ENCODE results near the gene CARMIL1. TPM values are rescaled to one million over a fixed set of nuclear protein-coding genes. Genes with fewer than 3 reads are reported as not detected.

The CARMIL1 gene
- total RNA-seq, 1 donor from 2014 or later, result 86.3 TPM

DNA sequence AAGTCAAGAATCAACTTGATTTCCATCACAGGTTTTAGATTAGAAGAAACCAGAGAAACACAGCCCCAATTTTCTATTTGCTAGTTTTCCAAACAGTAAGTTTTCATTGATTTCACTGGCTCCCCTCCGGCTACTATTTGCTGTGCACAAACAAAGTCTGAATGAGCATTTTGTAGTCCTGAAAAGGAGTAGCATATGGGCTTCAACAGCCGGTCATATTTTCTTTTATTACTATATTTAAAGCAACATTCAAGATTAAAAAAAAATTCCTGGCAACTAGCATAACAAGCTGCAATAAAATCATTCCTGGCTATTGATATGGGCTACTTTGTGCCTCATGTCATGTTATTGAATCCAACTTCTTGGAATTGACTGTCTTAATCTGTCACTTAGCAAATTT is 48.3 kb downstream of the CARMIL1 start:
- peaks cover 51% of the 10 kb centered on the region for H3K4me1 Mint-ChIP-seq (ENCODE audit: low read depth)
- TF ChIP-seq, protein P1, sequence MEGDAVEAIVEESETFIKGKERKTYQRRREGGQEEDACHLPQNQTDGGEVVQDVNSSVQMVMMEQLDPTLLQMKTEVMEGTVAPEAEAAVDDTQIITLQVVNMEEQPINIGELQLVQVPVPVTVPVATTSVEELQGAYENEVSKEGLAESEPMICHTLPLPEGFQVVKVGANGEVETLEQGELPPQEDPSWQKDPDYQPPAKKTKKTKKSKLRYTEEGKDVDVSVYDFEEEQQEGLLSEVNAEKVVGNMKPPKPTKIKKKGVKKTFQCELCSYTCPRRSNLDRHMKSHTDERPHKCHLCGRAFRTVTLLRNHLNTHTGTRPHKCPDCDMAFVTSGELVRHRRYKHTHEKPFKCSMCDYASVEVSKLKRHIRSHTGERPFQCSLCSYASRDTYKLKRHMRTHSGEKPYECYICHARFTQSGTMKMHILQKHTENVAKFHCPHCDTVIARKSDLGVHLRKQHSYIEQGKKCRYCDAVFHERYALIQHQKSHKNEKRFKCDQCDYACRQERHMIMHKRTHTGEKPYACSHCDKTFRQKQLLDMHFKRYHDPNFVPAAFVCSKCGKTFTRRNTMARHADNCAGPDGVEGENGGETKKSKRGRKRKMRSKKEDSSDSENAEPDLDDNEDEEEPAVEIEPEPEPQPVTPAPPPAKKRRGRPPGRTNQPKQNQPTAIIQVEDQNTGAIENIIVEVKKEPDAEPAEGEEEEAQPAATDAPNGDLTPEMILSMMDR (IDR thresholded peaks at IDR 0.05; ENCODE audit: unreplicated experiment), result no peak
- H3K27ac Mint-ChIP-seq, result no peak overlapping the region
- no peak overlapping the region for H3K4me3 Mint-ChIP-seq (ENCODE audit: low read depth)
- H3K36me3 Mint-ChIP-seq (ENCODE audit: insufficient read depth), result no peaks in the 10 kb centered on the region
- H3K27me3 Mint-ChIP-seq, result no peaks in the 10 kb centered on the region
- DNase-seq (ENCODE audit: low spot score, unreplicated experiment), result no peak
- no peaks in the 10 kb centered on the region for H3K9me3 Mint-ChIP-seq (ENCODE audit: low read depth)

- TF ChIP-seq, protein P1 (IDR thresholded peaks at IDR 0.05; ENCODE audit: unreplicated experiment), result no peak
- H3K36me3 Mint-ChIP-seq (ENCODE audit: insufficient read depth), result no peaks in the 10 kb centered on the region
- H3K4me1 Mint-ChIP-seq (ENCODE audit: low read depth), result peaks cover 50% of the 10 kb centered on the region
Measured at GRCh38 chr6:25329161-25329817, 50.1 kb downstream of the CARMIL1 start.

GRCh38 chr6:25329982-25330381 is 50.8 kb downstream of the CARMIL1 start:
- TF ChIP-seq, protein P1 (IDR thresholded peaks at IDR 0.05; ENCODE audit: unreplicated experiment), result no peak
- Mint-ChIP-seq H3K4me1 (ENCODE audit: low read depth) (peaks cover 49% of the 10 kb centered on the region), H3K27ac (peak overlapping the region; percentile 79)

More at GRCh38 chr6:25329161-25329817, 50.1 kb downstream of the CARMIL1 start:
- Mint-ChIP-seq H3K27me3 (no peaks in the 10 kb centered on the region), H3K27ac (peak overlapping the region; percentile 79), H3K9me3 (ENCODE audit: low read depth) (no peaks in the 10 kb centered on the region), H3K4me3 (ENCODE audit: low read depth) (no peak overlapping the region)
- no peak for DNase-seq (ENCODE audit: low spot score, unreplicated experiment)

GRCh38 chr6:25330796-25331685 is 51.9 kb downstream of the CARMIL1 start:
- Mint-ChIP-seq H3K4me3 (ENCODE audit: low read depth) (no peak overlapping the region), H3K27me3 (no peaks in the 10 kb centered on the region), H3K9me3 (ENCODE audit: low read depth) (no peaks in the 10 kb centered on the region), H3K27ac (no peak overlapping the region), H3K36me3 (ENCODE audit: insufficient read depth) (no peaks in the 10 kb centered on the region), H3K4me1 (ENCODE audit: low read depth) (peaks cover 52% of the 10 kb centered on the region)
- TF ChIP-seq, protein P1 (IDR thresholded peaks at IDR 0.05; ENCODE audit: unreplicated experiment), result no peak
- no peak for DNase-seq (ENCODE audit: low spot score, unreplicated experiment)

More at GRCh38 chr6:25329982-25330381, 50.8 kb downstream of the CARMIL1 start:
- no peaks in the 10 kb centered on the region for H3K27me3 Mint-ChIP-seq
- H3K4me3 Mint-ChIP-seq (ENCODE audit: low read depth), result no peak overlapping the region
- no peak for DNase-seq (ENCODE audit: low spot score, unreplicated experiment)
- H3K9me3 Mint-ChIP-seq (ENCODE audit: low read depth), result no peaks in the 10 kb centered on the region
- H3K36me3 Mint-ChIP-seq (ENCODE audit: insufficient read depth), result no peaks in the 10 kb centered on the region

DNA sequence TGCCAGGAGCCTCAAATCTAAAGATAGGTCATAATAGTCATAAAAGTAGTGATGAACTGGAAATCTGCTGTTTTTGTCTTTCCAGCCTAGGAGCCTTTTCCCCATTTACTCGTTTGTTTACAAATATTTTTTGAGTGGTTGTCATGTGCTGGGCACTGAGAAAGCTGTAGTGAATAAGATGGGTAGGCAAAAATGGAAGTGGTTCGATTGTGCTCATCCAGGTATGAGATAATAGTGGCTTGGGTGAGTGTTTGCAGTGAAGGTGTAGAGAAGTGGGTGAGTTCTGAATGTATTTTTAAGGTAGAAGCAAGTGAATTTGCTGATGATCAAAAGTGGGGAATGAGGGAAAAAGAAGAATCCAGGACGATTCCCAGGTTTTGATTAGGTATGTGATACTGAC is 53.0 kb downstream of the CARMIL1 start:
- H3K36me3 Mint-ChIP-seq (ENCODE audit: insufficient read depth), result no peaks in the 10 kb centered on the region
- TF ChIP-seq, protein P1 (IDR thresholded peaks at IDR 0.05; ENCODE audit: unreplicated experiment), result no peak
- H3K9me3 Mint-ChIP-seq (ENCODE audit: low read depth), result no peaks in the 10 kb centered on the region
- DNase-seq (ENCODE audit: low spot score, unreplicated experiment), result no peak
- H3K27ac Mint-ChIP-seq, result no peak overlapping the region
- no peaks in the 10 kb centered on the region for H3K27me3 Mint-ChIP-seq
- peaks cover 59% of the 10 kb centered on the region for H3K4me1 Mint-ChIP-seq (ENCODE audit: low read depth)
- no peak overlapping the region for H3K4me3 Mint-ChIP-seq (ENCODE audit: low read depth)

All from progenitor cell of endocrine pancreas (in vitro differentiated cells).